Measurements from ENCODE around the gene POU2F1. TPM values are rescaled to one million over a fixed set of nuclear protein-coding genes. Genes with fewer than 3 reads are reported as not detected.

POU2F1 gene
- total and polyA plus RNA-seq, 12 donors, result 3.2 to 52.5 (median 12.6) TPM

DNA sequence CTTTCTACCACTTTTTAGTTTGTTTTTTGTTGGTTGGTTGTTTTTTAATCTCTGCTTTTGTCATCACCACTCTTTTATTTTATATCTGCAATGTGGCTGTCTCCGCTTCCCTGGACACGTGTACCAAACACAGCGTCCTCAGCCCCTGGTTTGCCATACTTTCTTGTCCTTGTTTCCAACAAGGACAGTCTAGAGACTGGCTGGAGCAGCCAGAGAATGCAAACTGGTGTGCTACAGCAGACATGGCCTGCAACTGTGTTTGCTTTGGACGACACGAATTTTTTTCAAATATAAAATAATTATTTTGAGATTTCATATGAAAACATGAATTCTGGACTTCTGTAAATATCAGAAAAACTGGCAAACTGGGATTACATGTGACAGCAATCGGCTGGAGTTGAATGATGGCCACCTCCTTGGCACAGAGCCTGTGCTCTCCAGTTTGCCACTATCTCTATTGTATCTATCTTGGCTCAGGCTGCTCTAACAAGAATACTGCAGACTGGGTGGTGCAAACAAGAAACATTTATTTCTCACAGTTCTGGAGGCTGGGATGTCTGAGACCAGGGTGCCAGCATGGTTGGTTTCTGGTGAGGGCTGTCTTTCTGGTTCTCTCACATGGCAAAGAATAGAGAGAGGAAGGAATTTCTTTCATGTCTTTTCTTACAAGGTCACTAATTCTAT, 34.6 kb upstream of the POU2F1 start:
- Histone ChIP-seq H3K9me3 (replicated peaks in 1 of 3) (no peaks in the 10 kb centered on the region), H3K27me3 (no peaks in the 10 kb centered on the region), H3K27ac (no peak overlapping the region), H3K36me3 (replicated peaks in 1 of 2) (no peaks in the 10 kb centered on the region), H3K4me3 (no peak overlapping the region), H3K4me1 (replicated peaks in 1 of 2) (peaks cover 0 to 5% of the 10 kb centered on the region in 2 donors)
- TF ChIP-seq POLR2A (IDR thresholded peaks at IDR 0.05) (no peak), CTCF (IDR thresholded peaks at IDR 0.05) (no peak)
- intact Hi-C loops (cut with DNase I), result no loop called here
- 29 to 43% (median 38%) methylated on average over 6 of the region's 6 CpGs for WGBS, 4 donors
- DNase-seq, result peak in 6 of 7 donors; percentile 21 to 75 (median 40)

DNA sequence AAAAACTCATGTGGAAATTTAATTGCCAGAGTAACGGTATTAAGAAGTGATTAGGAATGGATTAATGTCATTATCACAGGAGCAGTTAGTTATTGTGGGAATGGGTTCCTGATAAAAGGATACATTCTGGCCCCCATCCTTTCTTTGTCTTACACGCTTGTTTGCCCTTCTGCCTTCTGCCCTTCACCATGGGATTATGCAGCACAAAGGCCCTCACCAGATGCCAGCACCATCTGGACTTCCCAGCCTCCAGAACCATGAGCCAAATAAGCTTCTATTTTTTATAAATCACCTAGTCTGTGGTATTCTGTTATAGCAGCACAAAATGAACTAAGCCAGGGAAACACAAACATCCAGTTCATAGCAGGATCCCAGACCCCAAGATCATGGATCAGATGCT, 33.9 kb upstream of the POU2F1 start:
- Histone ChIP-seq H3K27me3 (no peaks in the 10 kb centered on the region), H3K9me3 (replicated peaks in 1 of 3) (no peaks in the 10 kb centered on the region), H3K4me1 (replicated peaks in 1 of 2) (peaks cover 0 to 5% of the 10 kb centered on the region in 2 donors), H3K36me3 (replicated peaks in 1 of 2) (no peaks in the 10 kb centered on the region), H3K27ac (no peak overlapping the region), H3K4me3 (no peak overlapping the region)
- intact Hi-C loops (cut with DNase I), result no loop called here
- 80 to 93% (median 86%) methylated on average over 2 of the region's 2 CpGs for WGBS, 4 donors
- no peak for DNase-seq
- TF ChIP-seq POLR2A (IDR thresholded peaks at IDR 0.05) (no peak), CTCF (IDR thresholded peaks at IDR 0.05) (no peak)

GRCh38 chr1:167190747-167191237, 29.9 kb upstream of the POU2F1 start:
- H3K36me3 ChIP-seq (replicated peaks in 1 of 2), result no peaks in the 10 kb centered on the region
- no peaks in the 10 kb centered on the region for H3K9me3 ChIP-seq (replicated peaks in 1 of 3)
- 70 to 76% (median 72%) methylated on average over 9 of the region's 9 CpGs for WGBS, 4 donors
- no peaks in the 10 kb centered on the region for H3K27me3 ChIP-seq
- TF ChIP-seq POLR2A (IDR thresholded peaks at IDR 0.05), result no peak
- TF ChIP-seq CTCF (IDR thresholded peaks at IDR 0.05), result no peak
- H3K4me3 ChIP-seq, result no peak overlapping the region
- intact Hi-C loops (cut with DNase I), result no loop called here
- no peak overlapping the region for H3K27ac ChIP-seq
- DNase-seq, result no peak
- peaks cover 0 to 5% of the 10 kb centered on the region in 2 donors for H3K4me1 ChIP-seq (replicated peaks in 1 of 2)

- 65 to 89% (median 77%) methylated on average over 1 of the region's 1 CpG for WGBS, 4 donors
- Histone ChIP-seq H3K36me3 (replicated peaks in 1 of 2) (no peaks in the 10 kb centered on the region), H3K27me3 (no peaks in the 10 kb centered on the region), H3K4me3 (no peak overlapping the region), H3K9me3 (replicated peaks in 1 of 3) (no peaks in the 10 kb centered on the region), H3K27ac (no peak overlapping the region), H3K4me1 (replicated peaks in 1 of 2) (no peaks in the 10 kb centered on the region)
- intact Hi-C loops (cut with DNase I), result no loop called here
- no peak for DNase-seq
- TF ChIP-seq CTCF (IDR thresholded peaks at IDR 0.05) (no peak), POLR2A (IDR thresholded peaks at IDR 0.05) (no peak)
Observed at GRCh38 chr1:167191958-167192357, 28.7 kb upstream of the POU2F1 start.

Data from adrenal gland (tissue), 12 donors.